IPS DF 6.9 (cell line): ENCODE measurements around the gene ARHGAP5.

Experiments used
- DNase-seq: peaks from one replicate; pipeline ENCODE4 v3.0.0-alpha.2; 2013; ENCODE audit warnings: low read depth, low spot score
- H3K27ac ChIP-seq: one replicate; pipeline ENCODE4 v1.5.1; 2013; ENCODE audit warnings: low read length, control low read depth
- H3K27me3 ChIP-seq: 2 replicates; pipeline ENCODE4 v1.6.1; 2013; ENCODE audit warnings: mild to moderate bottlenecking, low read length; ENCODE audit not compliant: control insufficient read depth, insufficient read depth
- H3K36me3 ChIP-seq: 2 replicates; pipeline ENCODE4 v1.6.1; 2013; ENCODE audit warnings: low read length; ENCODE audit not compliant: control insufficient read depth, insufficient read depth
- H3K4me1 ChIP-seq: 2 replicates; pipeline ENCODE4 v1.6.1; 2013; ENCODE audit warnings: low read length; ENCODE audit not compliant: control insufficient read depth, insufficient read depth
- H3K4me3 ChIP-seq: 2 replicates; pipeline ENCODE4 v1.5.1; 2013; ENCODE audit warnings: mild to moderate bottlenecking, low read length
- H3K9me3 ChIP-seq: 2 replicates; pipeline ENCODE4 v1.6.1; 2013; ENCODE audit warnings: low read length, inconsistent platforms; ENCODE audit not compliant: control insufficient read depth, insufficient read depth
- WGBS: extraction: QIAGEN DNeasy Blood & Tissue Kit; methylation state at CpG from one replicate; pipeline ENCODE4 v1.1.7; 2013; ENCODE audit warnings: mixed read lengths, missing lambda C conversion rate; ENCODE audit not compliant: insufficient read length, insufficient coverage; 5-methylcytosine and 5-hydroxymethylcytosine counted together

ARHGAP5 gene

GRCh38 chr14:32054536-32054935, 22.6 kb upstream of the ARHGAP5 start:
- no CpG with 5 or more reads among the region's 5 CpGs for WGBS
- H3K4me1 ChIP-seq, result no peaks in the 10 kb centered on the region
- H3K27me3 ChIP-seq, result no peaks in the 10 kb centered on the region
- no peaks in the 10 kb centered on the region for H3K36me3 ChIP-seq
- no peaks in the 10 kb centered on the region for H3K9me3 ChIP-seq
- H3K27ac ChIP-seq, result no peak overlapping the region
- DNase-seq, result no peak
- H3K4me3 ChIP-seq, result no peak overlapping the region

- no peaks in the 10 kb centered on the region for H3K4me1 ChIP-seq
- no peaks in the 10 kb centered on the region for H3K9me3 ChIP-seq
- no peak overlapping the region for H3K4me3 ChIP-seq
- WGBS, result no CpG with 5 or more reads among the region's 2 CpGs
- DNase-seq, result no peak
- H3K27me3 ChIP-seq, result no peaks in the 10 kb centered on the region
- no peak overlapping the region for H3K27ac ChIP-seq
- no peaks in the 10 kb centered on the region for H3K36me3 ChIP-seq
Measured at GRCh38 chr14:32055175-32055574, 21.9 kb upstream of the ARHGAP5 start.

- no peak for DNase-seq
Measured at GRCh38 chr14:32059702-32060101, 17.4 kb upstream of the ARHGAP5 start.

GRCh38 chr14:32064931-32065330, 12.2 kb upstream of the ARHGAP5 start:
- Histone ChIP-seq H3K4me3 (no peak overlapping the region), H3K4me1 (no peaks in the 10 kb centered on the region), H3K27ac (no peak overlapping the region), H3K27me3 (no peaks in the 10 kb centered on the region), H3K9me3 (no peaks in the 10 kb centered on the region), H3K36me3 (no peaks in the 10 kb centered on the region)
- DNase-seq, result no peak
- WGBS, result no CpG with 5 or more reads among the region's 4 CpGs

More at GRCh38 chr14:32059702-32060101, 17.4 kb upstream of the ARHGAP5 start:
- Histone ChIP-seq H3K27ac (no peak overlapping the region), H3K4me3 (no peak overlapping the region), H3K36me3 (no peaks in the 10 kb centered on the region), H3K4me1 (no peaks in the 10 kb centered on the region), H3K9me3 (no peaks in the 10 kb centered on the region), H3K27me3 (no peaks in the 10 kb centered on the region)
- WGBS, result no CpG with 5 or more reads among the region's 2 CpGs

- Histone ChIP-seq H3K4me1 (no peaks in the 10 kb centered on the region), H3K27ac (no peak overlapping the region), H3K36me3 (no peaks in the 10 kb centered on the region), H3K9me3 (no peaks in the 10 kb centered on the region), H3K4me3 (no peak overlapping the region), H3K27me3 (no peaks in the 10 kb centered on the region)
- no CpG with 5 or more reads among the region's 2 CpGs for WGBS
- no peak for DNase-seq
Measured at GRCh38 chr14:32068708-32069107, 8.4 kb upstream of the ARHGAP5 start.

- H3K9me3 ChIP-seq, result no peaks in the 10 kb centered on the region
- H3K27me3 ChIP-seq, result no peaks in the 10 kb centered on the region
- no peaks in the 10 kb centered on the region for H3K36me3 ChIP-seq
- no peak for DNase-seq
- H3K4me1 ChIP-seq, result no peaks in the 10 kb centered on the region
- no peak overlapping the region for H3K4me3 ChIP-seq
- WGBS, result 100% methylated on average over 1 of the region's 3 CpGs
- H3K27ac ChIP-seq, result no peak overlapping the region
Measured at GRCh38 chr14:32070282-32070681, 6.8 kb upstream of the ARHGAP5 start.

- no peaks in the 10 kb centered on the region for H3K9me3 ChIP-seq
- H3K4me3 ChIP-seq, result no peak overlapping the region
- H3K4me1 ChIP-seq, result no peaks in the 10 kb centered on the region
- H3K27ac ChIP-seq, result no peak overlapping the region
- no CpG with 5 or more reads among the region's 1 CpG for WGBS
- no peaks in the 10 kb centered on the region for H3K36me3 ChIP-seq
- no peaks in the 10 kb centered on the region for H3K27me3 ChIP-seq
- DNase-seq, result no peak
Measured at GRCh38 chr14:32072676-32073075, 4.4 kb upstream of the ARHGAP5 start.

GRCh38 chr14:32073537-32074189, 3.4 kb upstream of the ARHGAP5 start:
- no peaks in the 10 kb centered on the region for H3K36me3 ChIP-seq
- H3K9me3 ChIP-seq, result no peaks in the 10 kb centered on the region
- H3K4me1 ChIP-seq, result no peaks in the 10 kb centered on the region
- no peak overlapping the region for H3K27ac ChIP-seq
- WGBS, result no CpG with 5 or more reads among the region's 6 CpGs
- no peak for DNase-seq
- no peaks in the 10 kb centered on the region for H3K27me3 ChIP-seq
- no peak overlapping the region for H3K4me3 ChIP-seq

- no peak for DNase-seq
- no peaks in the 10 kb centered on the region for H3K9me3 ChIP-seq
- H3K27me3 ChIP-seq, result no peaks in the 10 kb centered on the region
- no CpG with 5 or more reads among the region's 8 CpGs for WGBS
- H3K27ac ChIP-seq, result no peak overlapping the region
- no peaks in the 10 kb centered on the region for H3K4me1 ChIP-seq
- H3K36me3 ChIP-seq, result no peaks in the 10 kb centered on the region
- H3K4me3 ChIP-seq, result no peak overlapping the region
Measured at GRCh38 chr14:32074887-32075572, 2.1 kb upstream of the ARHGAP5 start.

- Histone ChIP-seq H3K4me3 (peak overlapping the region; percentile 91; the same call in 1 of the 2 replicates), H3K27me3 (no peaks in the 10 kb centered on the region), H3K9me3 (no peaks in the 10 kb centered on the region), H3K36me3 (no peaks in the 10 kb centered on the region), H3K4me1 (no peaks in the 10 kb centered on the region), H3K27ac (peak overlapping the region; percentile 8)
- no CpG with 5 or more reads among the region's 23 CpGs for WGBS
- no peak for DNase-seq
Measured at GRCh38 chr14:32075672-32076277, 1.3 kb upstream of the ARHGAP5 start.
